NCI-H2107 (cell line): ENCODE measurements around the gene SLC1A3.
"Not testable (repeated sequence)": the region's sequence is repeated elsewhere in the genome, so short reads cannot be mapped to it uniquely, and the experiment has no call there.

ENCODE experiments used
- DNase-seq: peaks from one replicate; lab custom pipeline; 2025; lab: John Stamatoyannopoulos, UW

Gene SLC1A3

GRCh38 chr5:36630201-36631145 lies 24.1 kb downstream of the SLC1A3 start:
- DNase-seq: no peak

GRCh38 chr5:36631154-36631553 lies 24.7 kb downstream of the SLC1A3 start:
- no peak for DNase-seq

- DNase-seq: no peak
Measured at GRCh38 chr5:36631620-36632362, 25.4 kb downstream of the SLC1A3 start.

GRCh38 chr5:36632363-36632664 lies 25.9 kb downstream of the SLC1A3 start:
- DNase-seq: no peak

GRCh38 chr5:36635721-36636390 lies 29.4 kb downstream of the SLC1A3 start:
- DNase-seq: no peak

GRCh38 chr5:36637101-36637500 lies 30.7 kb downstream of the SLC1A3 start:
- no peak for DNase-seq

- no peak for DNase-seq
Measured at GRCh38 chr5:36637516-36637915, 31.1 kb downstream of the SLC1A3 start.

GRCh38 chr5:36638056-36638455 lies 31.6 kb downstream of the SLC1A3 start:
- no peak for DNase-seq

- DNase-seq: no peak
Measured at GRCh38 chr5:36640949-36641348, 34.5 kb downstream of the SLC1A3 start.

- no peak for DNase-seq
Measured at GRCh38 chr5:36641431-36641830, 35.0 kb downstream of the SLC1A3 start.

GRCh38 chr5:36642089-36642488 lies 35.7 kb downstream of the SLC1A3 start:
- DNase-seq: no peak

- no peak for DNase-seq
Measured at GRCh38 chr5:36643162-36643561, 36.8 kb downstream of the SLC1A3 start.

- DNase-seq: not testable (repeated sequence)
Measured at GRCh38 chr5:36643841-36644240, 37.4 kb downstream of the SLC1A3 start.

- DNase-seq: no peak
Measured at GRCh38 chr5:36644727-36645126, 38.3 kb downstream of the SLC1A3 start.

- DNase-seq: no peak
Measured at GRCh38 chr5:36646100-36646499, 39.7 kb downstream of the SLC1A3 start.

- no peak for DNase-seq
Measured at GRCh38 chr5:36646507-36647023, 40.2 kb downstream of the SLC1A3 start.

- DNase-seq: no peak
Measured at GRCh38 chr5:36647046-36647445, 40.6 kb downstream of the SLC1A3 start.

GRCh38 chr5:36648426-36648825 lies 42.0 kb downstream of the SLC1A3 start:
- DNase-seq: no peak

GRCh38 chr5:36651761-36652685 lies 45.6 kb downstream of the SLC1A3 start:
- DNase-seq: no peak

- DNase-seq: no peak
Measured at GRCh38 chr5:36653044-36653705, 46.8 kb downstream of the SLC1A3 start.

- no peak for DNase-seq
Measured at GRCh38 chr5:36654564-36654963, 48.2 kb downstream of the SLC1A3 start.
